Fibroblast of the conjunctiva (primary cell): ENCODE data around the gene ABHD8.

ENCODE experiments used
- DNase-seq: peaks from one replicate; pipeline ENCODE4 v3.0.0-alpha.2; 2010; ENCODE audit warnings: low read depth

ABHD8 gene

GRCh38 chr19:17242431-17243208, 60.6 kb downstream of the ABHD8 start:
- no peak for DNase-seq
